Liver (tissue), 9 donors: ENCODE results near the gene HJV. TPM values are rescaled to one million over a fixed set of nuclear protein-coding genes. Genes with fewer than 3 reads are reported as not detected.

ENCODE experiments used
- DNase-seq: peaks from one replicate; pipeline ENCODE4 v3.0.0-alpha.2; 2017; ENCODE audit warnings: low spot score
- H3K27ac ChIP-seq, 2 donors: one replicate each; pipeline ENCODE4 v1.7.0; 2013; ENCODE audit warnings: inconsistent platforms in 2 of 2, low read length in 2 of 2, control low read depth in 1 of 2, low read depth in 1 of 2, mild to moderate bottlenecking in 1 of 2
- H3K27me3 ChIP-seq, 4 donors: one replicate each; pipeline versions ENCODE4 v1.6.1 to v1.7.0; 2013; ENCODE audit warnings: low read length in 3 of 4, inconsistent platforms in 1 of 4, mild to moderate bottlenecking in 1 of 4, moderate library complexity in 1 of 4; ENCODE audit not compliant: control insufficient read depth in 4 of 4, insufficient read depth in 4 of 4
- H3K36me3 ChIP-seq, 4 donors: one replicate each; pipeline versions ENCODE4 v1.6.1 to v1.7.0; 2013; ENCODE audit warnings: low read length in 3 of 4, mild to moderate bottlenecking in 3 of 4, low read depth in 1 of 4, moderate library complexity in 1 of 4; ENCODE audit not compliant: control insufficient read depth in 4 of 4, insufficient read depth in 3 of 4
- H3K4me1 ChIP-seq, 4 donors: one replicate each; pipeline versions ENCODE4 v1.6.1 to v1.7.0; 2013; ENCODE audit warnings: low read length in 3 of 4, mild to moderate bottlenecking in 3 of 4, moderate library complexity in 1 of 4; ENCODE audit not compliant: control insufficient read depth in 4 of 4, insufficient read depth in 4 of 4
- H3K4me3 ChIP-seq, 3 donors: one replicate each; pipeline versions ENCODE4 v1.6.1 to v1.7.0; 2013; ENCODE audit warnings: low read length in 3 of 3, control low read depth in 1 of 3, low read depth in 1 of 3, mild to moderate bottlenecking in 1 of 3
- H3K9ac ChIP-seq, 2 donors: one replicate each; pipeline ENCODE4 v1.7.0; 2013; ENCODE audit warnings: low read length in 2 of 2, mild to moderate bottlenecking in 2 of 2, moderate library complexity in 2 of 2, control low read depth in 1 of 2, low read depth in 1 of 2
- H3K9me3 ChIP-seq, 4 donors: one replicate each; pipeline versions ENCODE4 v1.6.1 to v1.7.0; 2013; ENCODE audit warnings: low read length in 3 of 4; ENCODE audit not compliant: control insufficient read depth in 4 of 4
- EGR1 ChIP-seq, 2 donors: IDR thresholded peaks; 2 replicates each; pipeline ENCODE4 v1.6.1; 2016 to 2018; ENCODE audit warnings: antibody characterized with exemption in 2 of 2, low read depth in 2 of 2
- FOXA1 ChIP-seq: IDR thresholded peaks from 2 replicates; pipeline ENCODE4 v1.6.1; 2016; ENCODE audit warnings: antibody characterized with exemption
- FOXA2 ChIP-seq: IDR thresholded peaks from 2 replicates; pipeline ENCODE4 v1.6.1; 2016; ENCODE audit warnings: antibody characterized with exemption
- GABPA ChIP-seq, 2 donors: IDR thresholded peaks in 1 of 2; conservative IDR thresholded peaks in 1 of 2; 2 replicates each; pipeline ENCODE4 v1.6.1; 2016; ENCODE audit warnings: antibody characterized with exemption in 2 of 2, mild to moderate bottlenecking in 1 of 2, moderate library complexity in 1 of 2
- HNF4A ChIP-seq, 2 donors: conservative IDR thresholded peaks; 2 replicates each; pipeline ENCODE4 v1.6.1; 2016; ENCODE audit warnings: antibody characterized with exemption in 2 of 2, mild to moderate bottlenecking in 2 of 2
- HNF4G ChIP-seq: IDR thresholded peaks from 2 replicates; pipeline ENCODE4 v1.6.1; 2016; ENCODE audit warnings: antibody characterized with exemption
- JUND ChIP-seq, 2 donors: IDR thresholded peaks; 2 replicates each; pipeline ENCODE4 v1.6.1; 2016; ENCODE audit warnings: antibody characterized with exemption in 2 of 2
- NR2F2 ChIP-seq: IDR thresholded peaks from 2 replicates; pipeline ENCODE4 v1.6.1; 2016; ENCODE audit warnings: antibody characterized with exemption
- RAD21 ChIP-seq, 2 donors: IDR thresholded peaks; 2 replicates each; pipeline ENCODE4 v1.6.1; 2016; ENCODE audit warnings: antibody characterized with exemption in 2 of 2, mild to moderate bottlenecking in 2 of 2
- RXRA ChIP-seq, 2 donors: IDR thresholded peaks; 2 replicates each; pipeline ENCODE4 v1.6.1; 2017 to 2018; ENCODE audit warnings: antibody characterized with exemption in 2 of 2, mild to moderate bottlenecking in 1 of 2
- SP1 ChIP-seq: IDR thresholded peaks from 2 replicates; pipeline ENCODE4 v1.6.1; 2018; ENCODE audit warnings: antibody characterized with exemption, mild to moderate bottlenecking
- TAF1 ChIP-seq: conservative IDR thresholded peaks from 2 replicates; pipeline ENCODE4 v1.6.1; 2016; ENCODE audit warnings: antibody characterized with exemption, mild to moderate bottlenecking
- YY1 ChIP-seq: IDR thresholded peaks from 2 replicates; pipeline ENCODE4 v1.6.1; 2016; ENCODE audit warnings: antibody characterized with exemption, mild to moderate bottlenecking
- WGBS: extraction: QIAGEN DNeasy Blood & Tissue Kit; methylation state at CpG from one replicate; pipeline ENCODE4 v1.1.7; 2013; 5-methylcytosine and 5-hydroxymethylcytosine counted together
- polyA plus RNA-seq, 2 donors: library from polyadenylated mRNA; stranded (reverse) in 1 of 2; unstranded in 1 of 2; fragments of 200-250 nt in 1 of 2; fragments of >200 nt in 1 of 2; fragmentation: Nextera tagmentation in 1 of 2; extraction: Ambion mirVana in 1 of 2; gene quantifications; one replicate each; pipeline versions ENCODE4 v1.2.1 to v1.2.3, GENCODE V29; 2013 to 2015
- total RNA-seq, 2 donors: library from RNA; depleted of rRNA; stranded (reverse); fragments of >200 nt; gene quantifications; one replicate each; pipeline ENCODE4 v1.2.3, GENCODE V29; 2014
- TF ChIP-seq, protein P1 (sequence below): IDR thresholded peaks from 2 replicates; pipeline ENCODE4 v1.6.1; 2016; ENCODE audit warnings: antibody characterized with exemption, mild to moderate bottlenecking
- TF ChIP-seq, protein P2 (sequence below): fragments of 150-350 bp; IDR thresholded peaks from 2 replicates; pipeline ENCODE4 v1.5.1; 2017; ENCODE audit warnings: improper control_type of control experiment, low read depth, low read length; ENCODE audit not compliant: missing input control
- TF ChIP-seq, protein P3 (sequence below): IDR thresholded peaks from 2 replicates; pipeline ENCODE4 v1.6.1; 2016; ENCODE audit warnings: antibody characterized with exemption
- TF ChIP-seq, protein P4 (sequence below): IDR thresholded peaks from 2 replicates; pipeline ENCODE4 v1.6.1; 2016; ENCODE audit warnings: antibody characterized with exemption
- TF ChIP-seq, protein P5 (sequence below): IDR thresholded peaks from 2 replicates; pipeline ENCODE4 v1.6.1; 2016; ENCODE audit warnings: antibody characterized with exemption
- donor health status: healthy.
- donor health status: healthy.
- donor health status: healthy.
- donor health status: healthy.
- donor health status: healthy.

The HJV gene
- total and polyA plus RNA-seq, 4 donors: 68.0 to 138 (median 97.6) TPM

DNA sequence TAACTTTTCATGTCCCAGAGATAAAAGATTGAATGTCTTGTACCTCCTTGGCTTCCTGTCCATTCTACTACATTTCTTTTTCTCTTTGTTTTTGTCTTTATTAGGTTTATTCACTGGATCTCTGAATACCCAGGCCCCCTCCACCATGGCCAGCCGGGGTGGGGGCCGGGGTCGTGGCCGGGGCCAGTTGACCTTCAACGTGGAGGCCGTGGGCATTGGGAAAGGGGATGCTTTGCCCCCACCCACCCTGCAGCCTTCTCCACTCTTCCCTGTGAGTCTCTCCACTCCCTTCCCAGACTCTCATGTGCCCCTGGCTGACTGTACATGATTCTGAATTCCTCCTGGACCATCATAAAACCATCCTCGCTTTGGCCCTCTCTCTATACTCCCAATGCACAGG, 46.8 kb downstream of the HJV start:
- Histone ChIP-seq H3K4me1 (peaks cover 11 to 40% (median 19%) of the 10 kb centered on the region in 4 donors), H3K9ac (peak overlapping the region in 1 of 2 donors; percentile 17), H3K27ac (no peak overlapping the region), H3K9me3 (no peaks in the 10 kb centered on the region), H3K36me3 (peaks cover 0 to 8% (median 0%) of the 10 kb centered on the region in 4 donors), H3K27me3 (no peaks in the 10 kb centered on the region), H3K4me3 (no peak overlapping the region)
- DNase-seq: no peak
- no peak for TF ChIP-seq RXRA (IDR thresholded peaks at IDR 0.05)
- no peak for TF ChIP-seq FOXA2
- TF ChIP-seq JUND (IDR thresholded peaks at IDR 0.05): no peak
- no peak for TF ChIP-seq NR2F2
- no peak for TF ChIP-seq EGR1 (IDR thresholded peaks at IDR 0.05; ENCODE audit: low read depth in 2 of 2)
- TF ChIP-seq, protein P1, sequence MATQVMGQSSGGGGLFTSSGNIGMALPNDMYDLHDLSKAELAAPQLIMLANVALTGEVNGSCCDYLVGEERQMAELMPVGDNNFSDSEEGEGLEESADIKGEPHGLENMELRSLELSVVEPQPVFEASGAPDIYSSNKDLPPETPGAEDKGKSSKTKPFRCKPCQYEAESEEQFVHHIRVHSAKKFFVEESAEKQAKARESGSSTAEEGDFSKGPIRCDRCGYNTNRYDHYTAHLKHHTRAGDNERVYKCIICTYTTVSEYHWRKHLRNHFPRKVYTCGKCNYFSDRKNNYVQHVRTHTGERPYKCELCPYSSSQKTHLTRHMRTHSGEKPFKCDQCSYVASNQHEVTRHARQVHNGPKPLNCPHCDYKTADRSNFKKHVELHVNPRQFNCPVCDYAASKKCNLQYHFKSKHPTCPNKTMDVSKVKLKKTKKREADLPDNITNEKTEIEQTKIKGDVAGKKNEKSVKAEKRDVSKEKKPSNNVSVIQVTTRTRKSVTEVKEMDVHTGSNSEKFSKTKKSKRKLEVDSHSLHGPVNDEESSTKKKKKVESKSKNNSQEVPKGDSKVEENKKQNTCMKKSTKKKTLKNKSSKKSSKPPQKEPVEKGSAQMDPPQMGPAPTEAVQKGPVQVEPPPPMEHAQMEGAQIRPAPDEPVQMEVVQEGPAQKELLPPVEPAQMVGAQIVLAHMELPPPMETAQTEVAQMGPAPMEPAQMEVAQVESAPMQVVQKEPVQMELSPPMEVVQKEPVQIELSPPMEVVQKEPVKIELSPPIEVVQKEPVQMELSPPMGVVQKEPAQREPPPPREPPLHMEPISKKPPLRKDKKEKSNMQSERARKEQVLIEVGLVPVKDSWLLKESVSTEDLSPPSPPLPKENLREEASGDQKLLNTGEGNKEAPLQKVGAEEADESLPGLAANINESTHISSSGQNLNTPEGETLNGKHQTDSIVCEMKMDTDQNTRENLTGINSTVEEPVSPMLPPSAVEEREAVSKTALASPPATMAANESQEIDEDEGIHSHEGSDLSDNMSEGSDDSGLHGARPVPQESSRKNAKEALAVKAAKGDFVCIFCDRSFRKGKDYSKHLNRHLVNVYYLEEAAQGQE: no peak
- TF ChIP-seq RAD21 (IDR thresholded peaks at IDR 0.05): no peak
- TF ChIP-seq, protein P2, sequence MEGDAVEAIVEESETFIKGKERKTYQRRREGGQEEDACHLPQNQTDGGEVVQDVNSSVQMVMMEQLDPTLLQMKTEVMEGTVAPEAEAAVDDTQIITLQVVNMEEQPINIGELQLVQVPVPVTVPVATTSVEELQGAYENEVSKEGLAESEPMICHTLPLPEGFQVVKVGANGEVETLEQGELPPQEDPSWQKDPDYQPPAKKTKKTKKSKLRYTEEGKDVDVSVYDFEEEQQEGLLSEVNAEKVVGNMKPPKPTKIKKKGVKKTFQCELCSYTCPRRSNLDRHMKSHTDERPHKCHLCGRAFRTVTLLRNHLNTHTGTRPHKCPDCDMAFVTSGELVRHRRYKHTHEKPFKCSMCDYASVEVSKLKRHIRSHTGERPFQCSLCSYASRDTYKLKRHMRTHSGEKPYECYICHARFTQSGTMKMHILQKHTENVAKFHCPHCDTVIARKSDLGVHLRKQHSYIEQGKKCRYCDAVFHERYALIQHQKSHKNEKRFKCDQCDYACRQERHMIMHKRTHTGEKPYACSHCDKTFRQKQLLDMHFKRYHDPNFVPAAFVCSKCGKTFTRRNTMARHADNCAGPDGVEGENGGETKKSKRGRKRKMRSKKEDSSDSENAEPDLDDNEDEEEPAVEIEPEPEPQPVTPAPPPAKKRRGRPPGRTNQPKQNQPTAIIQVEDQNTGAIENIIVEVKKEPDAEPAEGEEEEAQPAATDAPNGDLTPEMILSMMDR: no peak
- TF ChIP-seq YY1: no peak
- TF ChIP-seq, protein P3, sequence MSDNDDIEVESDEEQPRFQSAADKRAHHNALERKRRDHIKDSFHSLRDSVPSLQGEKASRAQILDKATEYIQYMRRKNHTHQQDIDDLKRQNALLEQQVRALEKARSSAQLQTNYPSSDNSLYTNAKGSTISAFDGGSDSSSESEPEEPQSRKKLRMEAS: no peak
- TF ChIP-seq, protein P4, sequence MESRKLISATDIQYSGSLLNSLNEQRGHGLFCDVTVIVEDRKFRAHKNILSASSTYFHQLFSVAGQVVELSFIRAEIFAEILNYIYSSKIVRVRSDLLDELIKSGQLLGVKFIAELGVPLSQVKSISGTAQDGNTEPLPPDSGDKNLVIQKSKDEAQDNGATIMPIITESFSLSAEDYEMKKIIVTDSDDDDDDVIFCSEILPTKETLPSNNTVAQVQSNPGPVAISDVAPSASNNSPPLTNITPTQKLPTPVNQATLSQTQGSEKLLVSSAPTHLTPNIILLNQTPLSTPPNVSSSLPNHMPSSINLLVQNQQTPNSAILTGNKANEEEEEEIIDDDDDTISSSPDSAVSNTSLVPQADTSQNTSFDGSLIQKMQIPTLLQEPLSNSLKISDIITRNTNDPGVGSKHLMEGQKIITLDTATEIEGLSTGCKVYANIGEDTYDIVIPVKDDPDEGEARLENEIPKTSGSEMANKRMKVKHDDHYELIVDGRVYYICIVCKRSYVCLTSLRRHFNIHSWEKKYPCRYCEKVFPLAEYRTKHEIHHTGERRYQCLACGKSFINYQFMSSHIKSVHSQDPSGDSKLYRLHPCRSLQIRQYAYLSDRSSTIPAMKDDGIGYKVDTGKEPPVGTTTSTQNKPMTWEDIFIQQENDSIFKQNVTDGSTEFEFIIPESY: no peak
- no peak for TF ChIP-seq HNF4A (conservative IDR thresholded peaks at IDR 0.05)
- no peak for TF ChIP-seq GABPA (IDR thresholded peaks at IDR 0.05 in 1 of 2, conservative IDR thresholded peaks at IDR 0.05 in 1 of 2)
- TF ChIP-seq TAF1: no peak
- TF ChIP-seq HNF4G: no peak
- TF ChIP-seq, protein P5, sequence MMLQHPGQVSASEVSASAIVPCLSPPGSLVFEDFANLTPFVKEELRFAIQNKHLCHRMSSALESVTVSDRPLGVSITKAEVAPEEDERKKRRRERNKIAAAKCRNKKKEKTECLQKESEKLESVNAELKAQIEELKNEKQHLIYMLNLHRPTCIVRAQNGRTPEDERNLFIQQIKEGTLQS: no peak
- no peak for TF ChIP-seq SP1
- no peak for TF ChIP-seq FOXA1
- WGBS: 92% methylated on average over 7 of the region's 7 CpGs
